GM21381 (cell line): ENCODE results near the gene SLC4A7.

Source experiments
- ATAC-seq: cut with Tn5 transposase; IDR thresholded peaks from one replicate; pipeline ENCODE4 v1.9.1; 2021; ENCODE audit warnings: mild to moderate bottlenecking, moderate library complexity; ENCODE audit not compliant: unreplicated experiment

Gene SLC4A7

DNA sequence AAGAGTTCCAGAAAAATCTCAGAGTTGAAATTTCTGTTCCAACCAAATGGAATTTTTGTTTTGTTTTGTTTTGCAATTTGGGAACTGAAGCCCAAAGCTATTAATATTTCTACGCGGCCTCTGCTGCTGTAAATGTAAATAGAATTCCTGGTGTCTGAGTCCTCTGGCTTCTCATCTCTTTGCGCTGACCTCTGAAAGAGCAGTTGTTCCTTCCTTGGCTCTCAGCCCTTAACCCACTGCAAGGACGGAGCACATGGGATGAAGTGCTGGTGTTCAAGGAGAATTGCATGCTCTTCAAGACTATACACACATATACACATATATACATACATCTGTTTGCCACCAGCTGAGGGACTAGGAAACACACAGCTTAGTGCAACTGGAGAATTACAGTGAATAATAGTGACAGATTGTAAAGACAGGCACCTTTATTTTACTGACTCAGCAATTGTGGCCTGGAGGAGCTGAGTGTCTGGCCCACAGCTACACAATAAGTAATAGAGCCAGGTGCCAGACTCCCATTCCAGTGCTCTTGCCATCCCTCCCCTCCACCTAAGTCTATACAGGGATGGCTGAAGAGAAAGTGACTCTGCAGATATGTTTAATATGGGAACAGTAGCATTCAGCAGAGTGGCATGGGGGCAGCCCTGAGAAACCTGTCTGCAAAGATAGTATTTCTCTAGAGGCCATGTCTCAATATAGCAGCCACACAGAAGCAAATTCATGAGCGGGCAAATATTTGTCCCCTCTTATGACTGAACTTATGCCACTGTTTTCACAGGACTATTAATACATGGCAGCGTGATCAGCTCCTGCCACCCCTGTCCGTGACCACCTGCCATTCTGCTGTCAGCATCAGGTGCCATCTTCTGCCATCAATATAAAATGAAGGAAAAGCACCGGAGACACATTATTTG lies 157.3 kb downstream of the SLC4A7 start:
- ATAC-seq: no peak

DNA sequence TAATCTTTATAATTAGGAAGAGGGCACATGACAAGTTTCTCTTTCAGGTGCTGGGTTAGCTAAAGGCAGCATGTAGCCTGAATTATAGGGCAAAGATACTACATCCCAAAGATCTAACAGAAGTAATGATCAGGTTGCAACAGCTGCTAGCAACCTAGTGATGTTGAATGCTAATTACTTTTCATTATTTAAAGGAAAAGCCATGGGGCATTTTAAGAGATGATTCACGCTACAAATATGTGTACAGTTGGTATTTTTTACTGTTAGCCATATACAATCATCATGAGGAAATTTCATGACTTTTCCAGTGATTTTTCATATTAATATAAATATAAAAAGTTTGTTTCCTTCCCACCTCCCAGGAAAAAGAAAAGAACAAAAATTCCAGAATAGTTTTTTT lies 158.0 kb downstream of the SLC4A7 start:
- ATAC-seq: no peak

GRCh38 chr3:27325419-27325818 lies 158.8 kb downstream of the SLC4A7 start:
- ATAC-seq: no peak

DNA sequence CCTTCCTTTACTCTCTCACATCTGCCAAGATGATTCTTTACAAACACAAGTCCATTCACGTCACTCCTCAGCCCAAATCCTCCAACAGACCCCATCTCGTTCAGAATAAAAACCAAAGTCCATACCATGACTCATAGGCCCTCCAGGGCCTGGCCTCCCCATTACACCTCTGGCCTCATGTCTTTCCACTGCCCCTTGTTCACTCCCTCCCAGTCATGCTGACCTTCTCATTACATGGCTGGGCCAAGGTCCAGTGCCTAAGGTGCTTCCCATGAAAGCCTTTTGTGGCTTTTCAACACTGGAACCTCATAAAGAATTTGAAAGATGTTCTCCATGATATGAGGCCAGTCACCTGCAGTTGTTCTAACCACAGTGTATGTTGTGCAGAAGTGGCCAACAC lies 159.5 kb downstream of the SLC4A7 start:
- ATAC-seq: no peak

- ATAC-seq: no peak
Observed at GRCh38 chr3:27323087-27323570, 161.1 kb downstream of the SLC4A7 start.
